Mesothelial cell of epicardium (in vitro differentiated cells): Measurements from ENCODE around the gene FAM171A2. TPM values are rescaled to one million over a fixed set of nuclear protein-coding genes. Genes with fewer than 3 reads are reported as not detected.
"Not testable (repeated sequence)": the region's sequence is repeated elsewhere in the genome, so short reads cannot be mapped to it uniquely, and the experiment has no call there.

ENCODE experiments used
- DNase-seq, 2 experiments: peaks; one replicate each; pipeline ENCODE4 v3.0.0; 2021; ENCODE audit warnings: low spot score in 2 of 2; ENCODE audit not compliant: unreplicated experiment in 2 of 2
- H3K27ac Mint-ChIP-seq: 2 replicates; pipeline ENCODE4 v1.8.0; 2021; ENCODE audit warnings: mixed read lengths
- H3K27me3 Mint-ChIP-seq: 2 replicates; pipeline ENCODE4 v1.8.0; 2021; ENCODE audit warnings: low read depth, mixed read lengths
- H3K36me3 Mint-ChIP-seq: 2 replicates; pipeline ENCODE4 v1.8.0; 2021; ENCODE audit warnings: mixed read lengths
- H3K4me1 Mint-ChIP-seq: 2 replicates; pipeline ENCODE4 v1.8.0; 2021; ENCODE audit warnings: mixed read lengths
- H3K4me3 Mint-ChIP-seq: 2 replicates; pipeline ENCODE4 v1.8.0; 2021; ENCODE audit warnings: mild to moderate bottlenecking, moderate library complexity, mixed read lengths
- H3K9me3 Mint-ChIP-seq: 2 replicates; pipeline ENCODE4 v1.8.0; 2021; ENCODE audit warnings: mixed read lengths
- CTCF ChIP-seq: fragments of 200-600 bp; sonication (generic); IDR thresholded peaks from one replicate; pipeline ENCODE4 v1.5.0; 2021; ENCODE audit warnings: antibody characterized with exemption; ENCODE audit not compliant: unreplicated experiment
- total RNA-seq: library from RNA; stranded (reverse); gene quantifications from 3 replicates; pipeline ENCODE4 v1.2.1, GENCODE V29; 2021

FAM171A2 gene
- total RNA-seq, 1 donor from 2014 or later, result 64.7 TPM

- H3K27me3 Mint-ChIP-seq, result peaks cover 31% of the 10 kb centered on the region
- no peak overlapping the region for H3K27ac Mint-ChIP-seq
- DNase-seq, result no peak
- no peaks in the 10 kb centered on the region for H3K36me3 Mint-ChIP-seq
- peaks cover 11% of the 10 kb centered on the region for H3K4me1 Mint-ChIP-seq
- no peaks in the 10 kb centered on the region for H3K9me3 Mint-ChIP-seq
- no peak for TF ChIP-seq CTCF
- no peak overlapping the region for H3K4me3 Mint-ChIP-seq
These were observed 3.8 kb upstream of the FAM171A2 start for GRCh38 chr17:44367231-44367979.

DNA sequence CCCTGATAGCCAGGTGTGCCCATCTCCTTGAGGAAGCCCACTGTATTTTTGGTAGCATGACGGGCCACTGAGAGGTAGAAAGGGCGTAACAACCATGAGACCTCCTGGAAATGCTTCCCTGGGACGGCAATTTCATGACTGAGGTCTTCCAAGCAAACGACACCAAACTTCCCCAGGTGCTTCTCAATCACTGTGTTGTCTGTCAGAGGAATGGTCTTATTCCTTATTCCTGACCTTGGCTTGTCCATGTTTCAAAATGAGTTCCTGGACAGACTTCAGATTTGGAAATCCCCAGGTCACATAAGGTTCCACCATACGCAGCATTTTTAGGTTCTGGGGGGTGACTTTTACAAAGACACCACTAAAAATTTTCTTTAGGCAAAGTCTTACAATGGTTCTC is 1.4 kb upstream of the FAM171A2 start:
- H3K4me1 Mint-ChIP-seq, result peaks cover 34% of the 10 kb centered on the region
- not testable (repeated sequence) for H3K36me3 Mint-ChIP-seq, H3K9me3 Mint-ChIP-seq, H3K27ac Mint-ChIP-seq, DNase-seq
- H3K4me3 Mint-ChIP-seq, result peak overlapping the region; percentile 82
- H3K27me3 Mint-ChIP-seq, result peaks cover 25% of the 10 kb centered on the region

DNA sequence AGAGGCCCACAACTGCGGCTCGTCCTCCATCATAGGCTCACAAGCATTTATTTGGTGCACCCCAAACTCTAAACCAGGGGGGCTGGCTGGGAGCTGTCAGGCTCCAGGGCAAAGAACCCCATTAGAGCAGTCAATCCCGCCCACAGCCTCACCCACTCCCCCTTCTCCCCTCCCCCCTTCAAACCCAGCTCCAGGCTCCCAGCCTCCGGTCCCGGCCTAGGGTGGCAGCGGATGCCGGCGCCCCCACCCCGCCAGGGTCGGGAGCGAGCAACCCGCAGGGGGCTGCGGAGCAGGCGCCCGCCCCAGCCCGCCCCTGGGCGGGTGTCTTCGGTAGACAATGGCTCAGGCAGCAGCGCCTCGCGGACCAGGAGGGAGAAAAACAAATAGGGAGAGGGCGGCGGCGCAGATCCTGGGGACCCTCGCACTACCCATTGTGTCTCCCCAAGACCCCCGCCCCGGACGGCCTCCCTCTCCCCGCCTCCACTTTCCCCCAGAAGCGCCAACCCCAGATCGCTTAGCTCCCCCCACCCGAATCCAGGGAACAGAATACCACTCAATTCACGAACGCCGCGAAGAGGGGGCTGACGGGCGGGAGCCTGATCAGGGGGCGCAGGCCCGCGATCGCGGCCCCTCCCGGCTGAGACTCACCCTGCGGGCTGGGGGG is 572 bp downstream of the FAM171A2 start:
- Mint-ChIP-seq H3K4me1 (peaks cover 39% of the 10 kb centered on the region), H3K27ac (peak overlapping the region; percentile 43), H3K4me3 (peak overlapping the region; percentile 81), H3K9me3 (no peaks in the 10 kb centered on the region), H3K27me3 (peaks cover 25% of the 10 kb centered on the region), H3K36me3 (peaks cover 6% of the 10 kb centered on the region)
- no peak for DNase-seq
- TF ChIP-seq CTCF, result no peak

- peaks cover 36% of the 10 kb centered on the region for H3K4me1 Mint-ChIP-seq
- peak overlapping the region; percentile 81 for H3K4me3 Mint-ChIP-seq
- peaks cover 6% of the 10 kb centered on the region for H3K36me3 Mint-ChIP-seq
- TF ChIP-seq CTCF, result no peak
- peak overlapping the region; percentile 40 for H3K27ac Mint-ChIP-seq
- no peak for DNase-seq
- no peaks in the 10 kb centered on the region for H3K9me3 Mint-ChIP-seq
- peaks cover 22% of the 10 kb centered on the region for H3K27me3 Mint-ChIP-seq
These were observed 1.1 kb downstream of the FAM171A2 start for GRCh38 chr17:44362459-44362948.

GRCh38 chr17:44361292-44362260 is 2.1 kb downstream of the FAM171A2 start:
- Mint-ChIP-seq H3K4me1 (peaks cover 32% of the 10 kb centered on the region), H3K27me3 (peaks cover 14% of the 10 kb centered on the region), H3K27ac (peak overlapping the region; percentile 40), H3K36me3 (peaks cover 6% of the 10 kb centered on the region), H3K4me3 (peak overlapping the region; percentile 81), H3K9me3 (no peaks in the 10 kb centered on the region)
- TF ChIP-seq CTCF, result no peak
- no peak for DNase-seq
